HepG2 (cell line): ENCODE data around the gene HID1. TPM values are rescaled to one million over a fixed set of nuclear protein-coding genes. Genes with fewer than 3 reads are reported as not detected.

ENCODE experiments used
- CAMTA2 ChIP-seq: sonication (generic); formaldehyde crosslinking; IDR thresholded peaks from 2 replicates; pipeline ENCODE4 v1.4.0; 2020; ENCODE audit warnings: mild to moderate bottlenecking, missing genetic modification reagents, borderline replicate concordance
- CEBPB ChIP-seq: IDR thresholded peaks from 2 replicates; pipeline ENCODE4 v1.6.1; 2011; ENCODE audit warnings: low read depth, low read length, improper control_type of control experiment, borderline replicate concordance
- CENPX ChIP-seq: sonication (generic); formaldehyde crosslinking; IDR thresholded peaks from 2 replicates; pipeline ENCODE4 v1.9.0; 2021; ENCODE audit warnings: mild to moderate bottlenecking, missing genetic modification reagents, moderate library complexity
- JUND ChIP-seq: sonication (generic); formaldehyde crosslinking; IDR thresholded peaks from 2 replicates; pipeline ENCODE4 v1.8.0; 2022; ENCODE audit warnings: mild to moderate bottlenecking, missing genetic modification reagents
- KMT2B ChIP-seq: IDR thresholded peaks from 2 replicates; pipeline ENCODE4 v1.6.1; 2016; ENCODE audit warnings: missing genetic modification reagents, missing compliant biosample characterization
- LBX2 ChIP-seq: sonication (generic); formaldehyde crosslinking; IDR thresholded peaks from 2 replicates; pipeline ENCODE4 v1.5.0; 2020; ENCODE audit warnings: missing genetic modification reagents, mild to moderate bottlenecking, borderline replicate concordance
- MAFF ChIP-seq: IDR thresholded peaks from 2 replicates; pipeline ENCODE4 v1.6.1; 2011; ENCODE audit warnings: low read depth, low read length, improper control_type of control experiment
- MNT ChIP-seq: fragments of 450-650 bp; IDR thresholded peaks from 2 replicates; pipeline ENCODE4 v1.6.1; 2016
- NFYC ChIP-seq: IDR thresholded peaks from 2 replicates; pipeline ENCODE4 v1.6.1; 2016; ENCODE audit warnings: missing genetic modification reagents, missing compliant biosample characterization
- RARG ChIP-seq: sonication (generic); formaldehyde crosslinking; IDR thresholded peaks from 2 replicates; pipeline ENCODE4 v1.4.0; 2020; ENCODE audit warnings: low read depth, mild to moderate bottlenecking, missing genetic modification reagents
- RFX1 ChIP-seq: fragments of 450-650 bp; IDR thresholded peaks from 2 replicates; pipeline ENCODE4 v1.6.1; 2017
- SP4 ChIP-seq: sonication (generic); formaldehyde crosslinking; IDR thresholded peaks from 2 replicates; pipeline ENCODE4 v1.8.1; 2023; ENCODE audit warnings: mild to moderate bottlenecking, missing genetic modification reagents
- SRSF1 ChIP-seq: fragments of 200-400 bp; formaldehyde crosslinking; optimal IDR thresholded peaks from 2 replicates; pipeline ENCODE3; 2017; ENCODE audit warnings: mild to moderate bottlenecking, low read depth, low read length, moderate library complexity
- THAP8 ChIP-seq: sonication (generic); formaldehyde crosslinking; IDR thresholded peaks from 2 replicates; pipeline ENCODE4 v1.5.1; 2020; ENCODE audit warnings: missing genetic modification reagents, mild to moderate bottlenecking, borderline replicate concordance
- ZMYM2 ChIP-seq: sonication (generic); formaldehyde crosslinking; IDR thresholded peaks from 2 replicates; pipeline ENCODE4 v1.8.0; 2022; ENCODE audit warnings: mild to moderate bottlenecking, missing genetic modification reagents
- ZMYM4 ChIP-seq: sonication (generic); formaldehyde crosslinking; IDR thresholded peaks from 2 replicates; pipeline ENCODE4 v1.8.1; 2023; ENCODE audit warnings: mild to moderate bottlenecking, missing genetic modification reagents
- ZNF224 ChIP-seq: sonication (generic); formaldehyde crosslinking; IDR thresholded peaks from 2 replicates; pipeline ENCODE4 v1.5.0; 2020; ENCODE audit warnings: mild to moderate bottlenecking, missing genetic modification reagents
- ZNF230 ChIP-seq: sonication (generic); formaldehyde crosslinking; IDR thresholded peaks from 2 replicates; pipeline ENCODE4 v1.4.0; 2020; ENCODE audit warnings: mild to moderate bottlenecking, missing genetic modification reagents
- ZNF251 ChIP-seq: sonication (generic); formaldehyde crosslinking; IDR thresholded peaks from 2 replicates; pipeline ENCODE4 v1.9.0; 2021; ENCODE audit warnings: mild to moderate bottlenecking, missing genetic modification reagents
- ZNF550 ChIP-seq: sonication (generic); formaldehyde crosslinking; IDR thresholded peaks from 2 replicates; pipeline ENCODE4 v1.4.0; 2020; ENCODE audit warnings: mild to moderate bottlenecking, missing genetic modification reagents, borderline replicate concordance
- ZNF615 ChIP-seq: sonication (generic); formaldehyde crosslinking; IDR thresholded peaks from 2 replicates; pipeline ENCODE4 v1.5.0; 2020; ENCODE audit warnings: mild to moderate bottlenecking, missing genetic modification reagents, borderline replicate concordance
- ZNF709 ChIP-seq: sonication (generic); formaldehyde crosslinking; IDR thresholded peaks from 2 replicates; pipeline ENCODE4 v1.5.0; 2020; ENCODE audit warnings: mild to moderate bottlenecking, missing genetic modification reagents
- ZNF713 ChIP-seq: sonication (generic); formaldehyde crosslinking; IDR thresholded peaks from 2 replicates; pipeline ENCODE4 v1.4.0; 2020; ENCODE audit warnings: mild to moderate bottlenecking, missing genetic modification reagents
- polyA plus RNA-seq, 8 experiments: library from polyadenylated mRNA; depleted of rRNA in 3 of 8; stranded (reverse) in 7 of 8; unstranded in 1 of 8; fragments of >200 nt; fragmentation: Illumina TruSeq in 4 of 8; extraction: Trizol in 4 of 8; gene quantifications; 2 replicates each; pipeline versions ENCODE4 v1.2.1 to v1.2.3, GENCODE V29; 2011 to 2016; ENCODE audit warnings: low read depth in 4 of 8, missing spikeins in 1 of 8, mixed read lengths in 1 of 8; ENCODE audit not compliant: insufficient read depth in 1 of 8
- total RNA-seq, 5 experiments: library from RNA; depleted of rRNA; stranded (reverse); fragments of >200 nt; fragmentation: Illumina TruSeq; extraction: Trizol; gene quantifications; 2 replicates each; pipeline ENCODE4 v1.2.3, GENCODE V29; 2016; ENCODE audit warnings: low read depth in 1 of 5
- TF ChIP-seq, protein P1 (sequence below): sonication (generic); formaldehyde crosslinking; IDR thresholded peaks from 2 replicates; pipeline ENCODE4 v1.8.0; 2023; ENCODE audit warnings: mild to moderate bottlenecking, missing genetic modification reagents
- TF ChIP-seq, protein P2 (sequence below): sonication (generic); formaldehyde crosslinking; IDR thresholded peaks from 2 replicates; pipeline ENCODE4 v1.4.0; 2020; ENCODE audit warnings: missing genetic modification reagents

HID1 gene
- total and polyA plus RNA-seq, 2 of the 13 experiments (the other 11 are each of a cell fraction or from before 2014, with no cell fraction given), result 2.1 to 10.6 TPM

GRCh38 chr17:75011401-75012095 lies 39.0 kb upstream of the HID1 start (continued):
- TF ChIP-seq MAFF (no peak), LBX2 (CRISPR knock-in tag) (0 out of 2 replicates have a peak, but pooled peaks have one; percentile 0), ZNF224 (CRISPR knock-in tag) (no peak), ZNF550 (no peak), RFX1 (0 out of 2 replicates have a peak, but pooled peaks have one; percentile 0), ZNF230 (no peak), NFYC (CRISPR knock-in tag) (peak; percentile 59), MNT (no peak), ZMYM2 (no peak), CEBPB (no peak), THAP8 (CRISPR knock-in tag) (no peak), RARG (CRISPR knock-in tag) (no peak), CAMTA2 (CRISPR knock-in tag) (no peak), ZNF615 (no peak), ZNF709 (CRISPR knock-in tag) (no peak), CENPX (CRISPR knock-in tag) (no peak), SP4 (CRISPR knock-in tag) (no peak), ZNF713 (CRISPR knock-in tag) (no peak), ZMYM4 (CRISPR knock-in tag) (no peak), ZNF251 (no peak), JUND (no peak), SRSF1 (no peak), KMT2B (no peak)
- TF ChIP-seq, protein P1, sequence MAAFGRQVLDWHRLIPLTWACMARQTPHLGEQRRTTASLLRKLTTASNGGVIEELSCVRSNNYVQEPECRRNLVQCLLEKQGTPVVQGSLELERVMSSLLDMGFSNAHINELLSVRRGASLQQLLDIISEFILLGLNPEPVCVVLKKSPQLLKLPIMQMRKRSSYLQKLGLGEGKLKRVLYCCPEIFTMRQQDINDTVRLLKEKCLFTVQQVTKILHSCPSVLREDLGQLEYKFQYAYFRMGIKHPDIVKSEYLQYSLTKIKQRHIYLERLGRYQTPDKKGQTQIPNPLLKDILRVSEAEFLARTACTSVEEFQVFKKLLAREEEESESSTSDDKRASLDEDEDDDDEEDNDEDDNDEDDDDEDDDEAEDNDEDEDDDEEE (CRISPR knock-in tag), result no peak
- TF ChIP-seq, protein P2, sequence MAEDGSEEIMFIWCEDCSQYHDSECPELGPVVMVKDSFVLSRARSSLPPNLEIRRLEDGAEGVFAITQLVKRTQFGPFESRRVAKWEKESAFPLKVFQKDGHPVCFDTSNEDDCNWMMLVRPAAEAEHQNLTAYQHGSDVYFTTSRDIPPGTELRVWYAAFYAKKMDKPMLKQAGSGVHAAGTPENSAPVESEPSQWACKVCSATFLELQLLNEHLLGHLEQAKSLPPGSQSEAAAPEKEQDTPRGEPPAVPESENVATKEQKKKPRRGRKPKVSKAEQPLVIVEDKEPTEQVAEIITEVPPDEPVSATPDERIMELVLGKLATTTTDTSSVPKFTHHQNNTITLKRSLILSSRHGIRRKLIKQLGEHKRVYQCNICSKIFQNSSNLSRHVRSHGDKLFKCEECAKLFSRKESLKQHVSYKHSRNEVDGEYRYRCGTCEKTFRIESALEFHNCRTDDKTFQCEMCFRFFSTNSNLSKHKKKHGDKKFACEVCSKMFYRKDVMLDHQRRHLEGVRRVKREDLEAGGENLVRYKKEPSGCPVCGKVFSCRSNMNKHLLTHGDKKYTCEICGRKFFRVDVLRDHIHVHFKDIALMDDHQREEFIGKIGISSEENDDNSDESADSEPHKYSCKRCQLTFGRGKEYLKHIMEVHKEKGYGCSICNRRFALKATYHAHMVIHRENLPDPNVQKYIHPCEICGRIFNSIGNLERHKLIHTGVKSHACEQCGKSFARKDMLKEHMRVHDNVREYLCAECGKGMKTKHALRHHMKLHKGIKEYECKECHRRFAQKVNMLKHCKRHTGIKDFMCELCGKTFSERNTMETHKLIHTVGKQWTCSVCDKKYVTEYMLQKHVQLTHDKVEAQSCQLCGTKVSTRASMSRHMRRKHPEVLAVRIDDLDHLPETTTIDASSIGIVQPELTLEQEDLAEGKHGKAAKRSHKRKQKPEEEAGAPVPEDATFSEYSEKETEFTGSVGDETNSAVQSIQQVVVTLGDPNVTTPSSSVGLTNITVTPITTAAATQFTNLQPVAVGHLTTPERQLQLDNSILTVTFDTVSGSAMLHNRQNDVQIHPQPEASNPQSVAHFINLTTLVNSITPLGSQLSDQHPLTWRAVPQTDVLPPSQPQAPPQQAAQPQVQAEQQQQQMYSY (CRISPR knock-in tag), result 0 out of 2 replicates have a peak, but pooled peaks have one; percentile 14
